Measurements from ENCODE around the gene IL19.

Gene IL19

DNA sequence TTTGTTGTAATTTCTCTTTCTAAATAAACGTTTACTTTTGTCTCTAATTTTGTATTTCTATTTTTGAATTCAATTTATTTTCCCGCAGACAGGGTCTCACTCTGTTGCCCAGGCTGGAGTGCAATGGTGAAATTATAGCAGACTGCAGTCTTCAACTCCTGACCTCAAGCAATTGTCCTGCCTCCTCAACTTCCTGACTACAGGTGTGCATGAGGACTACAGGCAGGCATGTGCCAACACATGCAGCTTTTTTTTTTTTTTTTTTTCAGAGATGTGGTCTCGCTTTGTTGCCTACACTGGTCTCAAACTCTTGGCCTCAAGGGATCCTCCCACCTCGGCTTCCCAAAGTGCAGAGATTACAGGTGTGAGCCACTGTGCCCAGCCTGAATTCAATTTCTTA lies 58.2 kb downstream of the IL19 start:
- no peak overlapping the region for H3K4me3 ChIP-seq (ENCODE audit: low read length)
- DNase-seq (ENCODE audit: low read depth), result no peak
- TF ChIP-seq, protein P1, sequence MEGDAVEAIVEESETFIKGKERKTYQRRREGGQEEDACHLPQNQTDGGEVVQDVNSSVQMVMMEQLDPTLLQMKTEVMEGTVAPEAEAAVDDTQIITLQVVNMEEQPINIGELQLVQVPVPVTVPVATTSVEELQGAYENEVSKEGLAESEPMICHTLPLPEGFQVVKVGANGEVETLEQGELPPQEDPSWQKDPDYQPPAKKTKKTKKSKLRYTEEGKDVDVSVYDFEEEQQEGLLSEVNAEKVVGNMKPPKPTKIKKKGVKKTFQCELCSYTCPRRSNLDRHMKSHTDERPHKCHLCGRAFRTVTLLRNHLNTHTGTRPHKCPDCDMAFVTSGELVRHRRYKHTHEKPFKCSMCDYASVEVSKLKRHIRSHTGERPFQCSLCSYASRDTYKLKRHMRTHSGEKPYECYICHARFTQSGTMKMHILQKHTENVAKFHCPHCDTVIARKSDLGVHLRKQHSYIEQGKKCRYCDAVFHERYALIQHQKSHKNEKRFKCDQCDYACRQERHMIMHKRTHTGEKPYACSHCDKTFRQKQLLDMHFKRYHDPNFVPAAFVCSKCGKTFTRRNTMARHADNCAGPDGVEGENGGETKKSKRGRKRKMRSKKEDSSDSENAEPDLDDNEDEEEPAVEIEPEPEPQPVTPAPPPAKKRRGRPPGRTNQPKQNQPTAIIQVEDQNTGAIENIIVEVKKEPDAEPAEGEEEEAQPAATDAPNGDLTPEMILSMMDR (conservative IDR thresholded peaks at IDR 0.05; ENCODE audit: low read length), result 0 out of 2 replicates have a peak, but pooled peaks have one; percentile 9

GRCh38 chr1:206829282-206829681 lies 58.7 kb downstream of the IL19 start:
- H3K4me3 ChIP-seq (ENCODE audit: low read length), result no peak overlapping the region
- no peak for DNase-seq (ENCODE audit: low read depth)
- TF ChIP-seq, protein P1 (conservative IDR thresholded peaks at IDR 0.05; ENCODE audit: low read length), result no peak

- TF ChIP-seq, protein P1 (conservative IDR thresholded peaks at IDR 0.05; ENCODE audit: low read length), result no peak
- DNase-seq (ENCODE audit: low read depth), result no peak
- no peak overlapping the region for H3K4me3 ChIP-seq (ENCODE audit: low read length)
Measured at GRCh38 chr1:206829875-206830274, 59.3 kb downstream of the IL19 start.

DNA sequence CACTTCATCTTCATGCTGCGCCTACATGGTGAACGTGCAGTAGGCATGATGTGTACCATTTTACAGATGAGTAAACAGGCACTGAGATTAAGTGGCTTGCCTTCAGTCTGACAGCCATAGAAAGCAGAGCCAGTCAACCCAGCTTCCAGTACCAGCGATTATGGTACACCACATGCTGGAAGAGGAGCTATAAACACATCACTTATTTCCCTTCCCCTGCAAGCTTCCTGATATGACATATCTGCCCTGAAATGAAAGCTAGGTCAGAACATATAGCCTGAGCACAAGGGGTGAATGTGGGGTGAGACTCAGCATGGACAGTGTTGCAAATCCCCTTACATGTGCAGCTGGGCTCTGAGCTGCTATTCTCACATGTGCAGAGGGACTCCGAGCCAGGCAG lies 61.1 kb downstream of the IL19 start:
- no peak for DNase-seq (ENCODE audit: low read depth)
- TF ChIP-seq, protein P1 (conservative IDR thresholded peaks at IDR 0.05; ENCODE audit: low read length), result no peak
- H3K4me3 ChIP-seq (ENCODE audit: low read length), result no peak overlapping the region

DNA sequence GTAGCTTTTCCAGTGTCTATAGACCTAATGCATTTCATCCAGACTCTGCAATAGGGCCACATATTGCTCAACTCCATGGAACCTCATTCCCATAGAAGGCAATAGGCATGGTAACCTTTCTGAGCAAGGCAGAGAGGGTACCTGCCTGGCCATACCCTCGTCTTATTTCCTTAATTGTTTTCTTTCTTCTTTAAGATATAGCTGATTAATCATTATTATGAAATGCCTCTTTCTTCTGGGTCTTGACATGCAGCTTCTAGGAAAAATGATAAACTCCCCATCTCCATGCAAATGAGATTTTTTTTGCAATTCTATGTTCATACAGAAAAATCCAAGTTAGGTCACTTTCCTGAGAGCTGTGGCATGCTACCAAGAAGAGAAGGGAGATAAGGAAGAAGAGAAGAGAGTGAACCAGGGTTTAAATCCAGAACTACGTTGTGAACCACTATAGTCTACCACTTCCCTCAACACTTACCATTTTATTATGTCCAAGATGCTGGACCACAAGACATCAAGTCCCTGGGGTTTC lies 61.8 kb downstream of the IL19 start:
- TF ChIP-seq, protein P1 (conservative IDR thresholded peaks at IDR 0.05; ENCODE audit: low read length), result no peak
- H3K4me3 ChIP-seq (ENCODE audit: low read length), result no peak overlapping the region
- DNase-seq (ENCODE audit: low read depth), result no peak

DNA sequence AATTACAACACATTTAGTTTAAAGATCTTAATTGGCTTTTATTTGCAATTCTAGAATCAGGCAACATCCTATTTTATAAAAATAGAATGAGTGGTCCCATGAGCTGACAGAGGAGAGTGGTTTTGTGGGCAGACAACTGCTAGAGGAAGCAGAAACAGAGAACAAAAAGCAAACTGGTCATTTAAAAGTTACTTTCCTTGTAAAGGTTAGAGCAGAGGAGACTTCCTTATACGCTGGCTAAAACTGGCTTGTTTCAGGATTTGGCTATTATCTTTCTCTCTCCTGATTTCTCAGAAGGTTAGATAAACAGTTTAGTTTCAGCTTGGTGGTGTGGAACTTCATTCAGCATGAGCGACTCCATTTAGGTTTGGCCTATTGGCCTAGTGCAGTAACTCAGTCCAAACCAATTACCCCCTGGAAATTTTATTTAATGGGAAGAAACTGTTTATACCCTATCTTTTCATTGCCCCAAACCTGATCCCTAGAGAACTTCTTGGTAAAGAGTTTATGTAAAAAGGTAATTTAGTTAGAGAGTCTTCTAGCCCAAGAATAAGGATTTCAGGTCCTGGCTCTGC lies 62.6 kb downstream of the IL19 start:
- DNase-seq (ENCODE audit: low read depth), result no peak
- TF ChIP-seq, protein P1 (conservative IDR thresholded peaks at IDR 0.05; ENCODE audit: low read length), result no peak
- H3K4me3 ChIP-seq (ENCODE audit: low read length), result no peak overlapping the region

- TF ChIP-seq, protein P1 (conservative IDR thresholded peaks at IDR 0.05; ENCODE audit: low read length), result no peak
- DNase-seq (ENCODE audit: low read depth), result no peak
Measured at GRCh38 chr1:206833801-206834200, 63.2 kb downstream of the IL19 start.

More at GRCh38 chr1:206833801-206834200, 63.2 kb downstream of the IL19 start:
- H3K4me3 ChIP-seq (ENCODE audit: low read length), result no peak overlapping the region

Data from AG10803 (cell line).